GM23338 (cell line): ENCODE measurements around the gene PFKFB2.
A peak's percentile ranks its signal among the peaks of the same experiment; 100 is the strongest.

Experiments
- CREB1 ChIP-seq: fragments of 250-450 bp; sonication (Bioruptor Pico); IDR thresholded peaks from 2 replicates; pipeline ENCODE4 v1.5.0; 2020; ENCODE audit warnings: low read depth, mild to moderate bottlenecking, moderate library complexity
- CTCF ChIP-seq, 2 experiments: fragments of 200-600 bp in 1 of 2; sonication (generic) in 1 of 2; conservative IDR thresholded peaks; 2 replicates each; pipeline versions ENCODE4 v1.5.1 to v1.6.1; 2016 to 2017; ENCODE audit warnings: antibody characterized with exemption in 2 of 2, low read depth in 2 of 2, mild to moderate bottlenecking in 2 of 2, moderate library complexity in 1 of 2
- EZH2 ChIP-seq: fragments of 200-600 bp; sonication (generic); IDR thresholded peaks from one replicate; pipeline ENCODE4 v1.8.0; 2017; ENCODE audit warnings: antibody characterized with exemption, mild to moderate bottlenecking, low read depth; ENCODE audit not compliant: unreplicated experiment
- EZH2phosphoT487 ChIP-seq: fragments of 200-600 bp; sonication (generic); IDR thresholded peaks from one replicate; pipeline ENCODE4 v1.8.1; 2018; ENCODE audit warnings: antibody characterized with exemption; ENCODE audit not compliant: unreplicated experiment
- JUNB ChIP-seq: IDR thresholded peaks from one replicate; pipeline ENCODE4 v1.6.1; 2016; ENCODE audit warnings: antibody characterized with exemption; ENCODE audit not compliant: unreplicated experiment
- POLR2AphosphoS5 ChIP-seq: IDR thresholded peaks from 2 replicates; pipeline ENCODE4 v1.6.1; 2016; ENCODE audit warnings: antibody characterized with exemption, low read depth
- STAT1 ChIP-seq: IDR thresholded peaks from one replicate; pipeline ENCODE4 v1.6.1; 2016; ENCODE audit warnings: antibody characterized with exemption; ENCODE audit not compliant: unreplicated experiment
- ZNF331 ChIP-seq: fragments of 250-450 bp; sonication (Bioruptor Pico); IDR thresholded peaks from 2 replicates; pipeline ENCODE4 v1.5.0; 2020; ENCODE audit warnings: low read depth, mild to moderate bottlenecking, moderate library complexity
- TF ChIP-seq, protein P1 (sequence below): IDR thresholded peaks from one replicate; pipeline ENCODE4 v1.6.1; 2018; ENCODE audit warnings: antibody characterized with exemption; ENCODE audit not compliant: unreplicated experiment
- TF ChIP-seq, protein P2 (sequence below): fragments of 250-450 bp; sonication (Bioruptor Pico); IDR thresholded peaks from 2 replicates; pipeline ENCODE4 v1.5.0; 2020; ENCODE audit warnings: mild to moderate bottlenecking, moderate library complexity

GRCh38 chr1:207052911-207053769 is at the start of gene PFKFB2:
- TF ChIP-seq CTCF (conservative IDR thresholded peaks at IDR 0.05; ENCODE audit: low read depth in 2 of 2) (peak in 1 of 2 experiments; percentile 9; a peak in 1 of 4 replicates), POLR2AphosphoS5 (peak; percentile 97), EZH2 (no peak), CREB1 (CRISPR knock-in tag) (peak; percentile 72), EZH2phosphoT487 (no peak), STAT1 (no peak), JUNB (no peak), ZNF331 (CRISPR knock-in tag) (no peak)
- TF ChIP-seq, protein P1, sequence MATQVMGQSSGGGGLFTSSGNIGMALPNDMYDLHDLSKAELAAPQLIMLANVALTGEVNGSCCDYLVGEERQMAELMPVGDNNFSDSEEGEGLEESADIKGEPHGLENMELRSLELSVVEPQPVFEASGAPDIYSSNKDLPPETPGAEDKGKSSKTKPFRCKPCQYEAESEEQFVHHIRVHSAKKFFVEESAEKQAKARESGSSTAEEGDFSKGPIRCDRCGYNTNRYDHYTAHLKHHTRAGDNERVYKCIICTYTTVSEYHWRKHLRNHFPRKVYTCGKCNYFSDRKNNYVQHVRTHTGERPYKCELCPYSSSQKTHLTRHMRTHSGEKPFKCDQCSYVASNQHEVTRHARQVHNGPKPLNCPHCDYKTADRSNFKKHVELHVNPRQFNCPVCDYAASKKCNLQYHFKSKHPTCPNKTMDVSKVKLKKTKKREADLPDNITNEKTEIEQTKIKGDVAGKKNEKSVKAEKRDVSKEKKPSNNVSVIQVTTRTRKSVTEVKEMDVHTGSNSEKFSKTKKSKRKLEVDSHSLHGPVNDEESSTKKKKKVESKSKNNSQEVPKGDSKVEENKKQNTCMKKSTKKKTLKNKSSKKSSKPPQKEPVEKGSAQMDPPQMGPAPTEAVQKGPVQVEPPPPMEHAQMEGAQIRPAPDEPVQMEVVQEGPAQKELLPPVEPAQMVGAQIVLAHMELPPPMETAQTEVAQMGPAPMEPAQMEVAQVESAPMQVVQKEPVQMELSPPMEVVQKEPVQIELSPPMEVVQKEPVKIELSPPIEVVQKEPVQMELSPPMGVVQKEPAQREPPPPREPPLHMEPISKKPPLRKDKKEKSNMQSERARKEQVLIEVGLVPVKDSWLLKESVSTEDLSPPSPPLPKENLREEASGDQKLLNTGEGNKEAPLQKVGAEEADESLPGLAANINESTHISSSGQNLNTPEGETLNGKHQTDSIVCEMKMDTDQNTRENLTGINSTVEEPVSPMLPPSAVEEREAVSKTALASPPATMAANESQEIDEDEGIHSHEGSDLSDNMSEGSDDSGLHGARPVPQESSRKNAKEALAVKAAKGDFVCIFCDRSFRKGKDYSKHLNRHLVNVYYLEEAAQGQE = no peak
- TF ChIP-seq, protein P2, sequence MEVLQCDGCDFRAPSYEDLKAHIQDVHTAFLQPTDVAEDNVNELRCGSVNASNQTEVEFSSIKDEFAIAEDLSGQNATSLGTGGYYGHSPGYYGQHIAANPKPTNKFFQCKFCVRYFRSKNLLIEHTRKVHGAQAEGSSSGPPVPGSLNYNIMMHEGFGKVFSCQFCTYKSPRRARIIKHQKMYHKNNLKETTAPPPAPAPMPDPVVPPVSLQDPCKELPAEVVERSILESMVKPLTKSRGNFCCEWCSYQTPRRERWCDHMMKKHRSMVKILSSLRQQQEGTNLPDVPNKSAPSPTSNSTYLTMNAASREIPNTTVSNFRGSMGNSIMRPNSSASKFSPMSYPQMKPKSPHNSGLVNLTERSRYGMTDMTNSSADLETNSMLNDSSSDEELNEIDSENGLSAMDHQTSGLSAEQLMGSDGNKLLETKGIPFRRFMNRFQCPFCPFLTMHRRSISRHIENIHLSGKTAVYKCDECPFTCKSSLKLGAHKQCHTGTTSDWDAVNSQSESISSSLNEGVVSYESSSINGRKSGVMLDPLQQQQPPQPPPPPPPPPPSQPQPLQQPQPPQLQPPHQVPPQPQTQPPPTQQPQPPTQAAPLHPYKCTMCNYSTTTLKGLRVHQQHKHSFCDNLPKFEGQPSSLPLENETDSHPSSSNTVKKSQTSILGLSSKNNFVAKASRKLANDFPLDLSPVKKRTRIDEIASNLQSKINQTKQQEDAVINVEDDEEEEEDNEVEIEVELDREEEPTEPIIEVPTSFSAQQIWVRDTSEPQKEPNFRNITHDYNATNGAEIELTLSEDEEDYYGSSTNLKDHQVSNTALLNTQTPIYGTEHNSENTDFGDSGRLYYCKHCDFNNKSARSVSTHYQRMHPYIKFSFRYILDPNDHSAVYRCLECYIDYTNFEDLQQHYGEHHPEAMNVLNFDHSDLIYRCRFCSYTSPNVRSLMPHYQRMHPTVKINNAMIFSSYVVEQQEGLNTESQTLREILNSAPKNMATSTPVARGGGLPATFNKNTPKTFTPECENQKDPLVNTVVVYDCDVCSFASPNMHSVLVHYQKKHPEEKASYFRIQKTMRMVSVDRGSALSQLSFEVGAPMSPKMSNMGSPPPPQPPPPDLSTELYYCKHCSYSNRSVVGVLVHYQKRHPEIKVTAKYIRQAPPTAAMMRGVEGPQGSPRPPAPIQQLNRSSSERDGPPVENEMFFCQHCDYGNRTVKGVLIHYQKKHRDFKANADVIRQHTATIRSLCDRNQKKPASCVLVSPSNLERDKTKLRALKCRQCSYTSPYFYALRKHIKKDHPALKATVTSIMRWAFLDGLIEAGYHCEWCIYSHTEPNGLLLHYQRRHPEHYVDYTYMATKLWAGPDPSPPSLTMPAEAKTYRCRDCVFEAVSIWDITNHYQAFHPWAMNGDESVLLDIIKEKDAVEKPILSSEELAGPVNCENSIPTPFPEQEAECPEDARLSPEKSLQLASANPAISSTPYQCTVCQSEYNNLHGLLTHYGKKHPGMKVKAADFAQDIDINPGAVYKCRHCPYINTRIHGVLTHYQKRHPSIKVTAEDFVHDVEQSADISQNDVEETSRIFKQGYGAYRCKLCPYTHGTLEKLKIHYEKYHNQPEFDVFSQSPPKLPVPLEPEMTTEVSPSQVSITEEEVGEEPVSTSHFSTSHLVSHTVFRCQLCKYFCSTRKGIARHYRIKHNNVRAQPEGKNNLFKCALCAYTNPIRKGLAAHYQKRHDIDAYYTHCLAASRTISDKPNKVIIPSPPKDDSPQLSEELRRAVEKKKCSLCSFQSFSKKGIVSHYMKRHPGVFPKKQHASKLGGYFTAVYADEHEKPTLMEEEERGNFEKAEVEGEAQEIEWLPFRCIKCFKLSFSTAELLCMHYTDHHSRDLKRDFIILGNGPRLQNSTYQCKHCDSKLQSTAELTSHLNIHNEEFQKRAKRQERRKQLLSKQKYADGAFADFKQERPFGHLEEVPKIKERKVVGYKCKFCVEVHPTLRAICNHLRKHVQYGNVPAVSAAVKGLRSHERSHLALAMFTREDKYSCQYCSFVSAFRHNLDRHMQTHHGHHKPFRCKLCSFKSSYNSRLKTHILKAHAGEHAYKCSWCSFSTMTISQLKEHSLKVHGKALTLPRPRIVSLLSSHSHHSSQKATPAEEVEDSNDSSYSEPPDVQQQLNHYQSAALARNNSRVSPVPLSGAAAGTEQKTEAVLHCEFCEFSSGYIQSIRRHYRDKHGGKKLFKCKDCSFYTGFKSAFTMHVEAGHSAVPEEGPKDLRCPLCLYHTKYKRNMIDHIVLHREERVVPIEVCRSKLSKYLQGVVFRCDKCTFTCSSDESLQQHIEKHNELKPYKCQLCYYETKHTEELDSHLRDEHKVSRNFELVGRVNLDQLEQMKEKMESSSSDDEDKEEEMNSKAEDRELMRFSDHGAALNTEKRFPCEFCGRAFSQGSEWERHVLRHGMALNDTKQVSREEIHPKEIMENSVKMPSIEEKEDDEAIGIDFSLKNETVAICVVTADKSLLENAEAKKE (CRISPR knock-in tag) = no peak
